HCT116 (cell line): ENCODE data around the gene FGGY. TPM values are rescaled to one million over a fixed set of nuclear protein-coding genes. Genes with fewer than 3 reads are reported as not detected.

Experiments used
- ATAC-seq: fragments of 200-7000 bp; cut with Tn5 transposase; 2 replicates; pipeline ENCODE4 v1.9.1; 2020; ENCODE audit warnings: mild to moderate bottlenecking, moderate library complexity
- BruUV-seq: library from RNA; stranded (reverse); fragments of 400-500 nt; replicated peaks from 2 replicates; lab custom pipeline; 2021; lab: Mats Ljungman, UMichigan
- CTCF ChIA-PET: fragments of 300-600 bp; sonication (Branson Sonifier 250); formaldehyde crosslinking; loops from one replicate; lab custom pipeline; 2021; ENCODE audit warnings: antibody characterized with exemption; lab: Charles Lee
- POLR2A ChIA-PET: fragments of 300-600, 350-600 bp; sonication (Branson Sonifier 250); formaldehyde crosslinking; loops from one replicate; lab custom pipeline; 2021; ENCODE audit warnings: antibody characterized with exemption; lab: Charles Lee
- RAD21 ChIA-PET, 2 experiments: fragments of 300-600 bp; sonication (Branson Sonifier 250); formaldehyde crosslinking; loops; one replicate each; lab custom pipeline; 2023; ENCODE audit warnings: low total read pairs in 2 of 2; ENCODE audit not compliant: uncharacterized antibody in 2 of 2, unreplicated experiment in 2 of 2, low non-redundant PET in 1 of 2; lab: Charles Lee
- DNase-seq: peaks from one replicate; pipeline ENCODE4 v3.0.0-alpha.2; 2010; ENCODE audit warnings: low read depth, low spot score
- H2AFZ ChIP-seq: fragments of 200-600 bp; shearing (Covaris generic), sonication (generic); 2 replicates; pipeline ENCODE4 v1.6.1; 2017; ENCODE audit warnings: low read depth, mixed run types, mixed read lengths, antibody characterized with exemption, low read length; ENCODE audit not compliant: poor library complexity, severe bottlenecking
- H3K27ac ChIP-seq: 2 replicates; pipeline ENCODE4 v1.5.1; 2012; ENCODE audit warnings: low read depth, low read length
- H3K27me3 ChIP-seq: fragments of 200-600 bp; sonication (generic); 2 replicates; pipeline ENCODE4 v1.6.1; 2016; ENCODE audit warnings: mixed run types, low read length, mixed read lengths; ENCODE audit not compliant: insufficient read depth
- H3K36me3 ChIP-seq, 2 experiments: fragments of 200-500 bp in 1 of 2; fragments of 200-600 bp in 1 of 2; sonication (Bioruptor generic) in 1 of 2; sonication (generic) in 1 of 2; 2 replicates each; pipeline versions ENCODE4 v1.5.1 to v1.6.1; 2014 to 2016; ENCODE audit warnings: low read length in 2 of 2, inconsistent platforms in 1 of 2, mixed read lengths in 1 of 2, mixed run types in 1 of 2; ENCODE audit not compliant: insufficient read depth in 2 of 2, control insufficient read depth in 1 of 2
- H3K4me1 ChIP-seq, 2 experiments: fragments of 200-600 bp in 1 of 2; sonication (generic) in 1 of 2; 2 replicates each; pipeline versions ENCODE4 v1.5.1 to v1.6.1; 2012 to 2017; ENCODE audit warnings: low read length in 2 of 2, inconsistent platforms in 1 of 2, mild to moderate bottlenecking in 1 of 2, mixed read lengths in 1 of 2, mixed run types in 1 of 2, moderate library complexity in 1 of 2; ENCODE audit not compliant: insufficient read depth in 2 of 2, control insufficient read depth in 1 of 2
- H3K4me2 ChIP-seq: fragments of 200-600 bp; sonication (generic); 2 replicates; pipeline ENCODE4 v1.6.1; 2017; ENCODE audit warnings: mixed run types, low read length, mixed read lengths
- H3K4me3 ChIP-seq, 2 experiments: fragments of 200-600 bp in 1 of 2; sonication (generic) in 1 of 2; replicated peaks in 1 of 2; 2 replicates each; pipeline ENCODE4 v1.5.1; 2011 to 2016; ENCODE audit warnings: low read length in 2 of 2, control low read depth in 1 of 2, low read depth in 1 of 2, mild to moderate bottlenecking in 1 of 2, mixed read lengths in 1 of 2, mixed run types in 1 of 2
- H3K79me2 ChIP-seq: fragments of 200-600 bp; sonication (generic); 2 replicates; pipeline ENCODE4 v1.6.1; 2017; ENCODE audit warnings: mild to moderate bottlenecking, mixed run types, low read length, moderate library complexity, mixed read lengths; ENCODE audit not compliant: insufficient read depth
- H3K9ac ChIP-seq: fragments of 200-600 bp; sonication (generic); 2 replicates; pipeline ENCODE4 v1.6.1; 2016; ENCODE audit warnings: low read length, mixed read lengths
- H3K9me2 ChIP-seq: fragments of 200-600 bp; sonication (generic), shearing (Covaris generic); 2 replicates; pipeline ENCODE4 v1.6.1; 2017; ENCODE audit warnings: mixed run types, mild to moderate bottlenecking, moderate library complexity; ENCODE audit not compliant: insufficient read depth
- H3K9me3 ChIP-seq, 2 experiments: fragments of 200-500 bp in 1 of 2; fragments of 200-600 bp in 1 of 2; sonication (Bioruptor generic) in 1 of 2; sonication (generic) in 1 of 2; 2 replicates each; pipeline ENCODE4 v1.6.1; 2014 to 2017; ENCODE audit warnings: low read length in 2 of 2, mixed read lengths in 2 of 2, inconsistent platforms in 1 of 2, low read depth in 1 of 2, mild to moderate bottlenecking in 1 of 2, mixed run types in 1 of 2, moderate library complexity in 1 of 2; ENCODE audit not compliant: control insufficient read depth in 1 of 2, insufficient read depth in 1 of 2
- H4K20me1 ChIP-seq: fragments of 200-600 bp; sonication (generic), shearing (Covaris generic); 2 replicates; pipeline ENCODE4 v1.6.1; 2017; ENCODE audit warnings: mixed run types, mild to moderate bottlenecking, moderate library complexity; ENCODE audit not compliant: insufficient read depth
- CBX3 ChIP-seq: IDR thresholded peaks from 2 replicates; pipeline ENCODE4 v1.6.1; 2012; ENCODE audit warnings: low read depth
- CEBPB ChIP-seq: IDR thresholded peaks from 2 replicates; pipeline ENCODE4 v1.6.1; 2012; ENCODE audit warnings: low read depth
- EGR1 ChIP-seq: IDR thresholded peaks from 2 replicates; pipeline ENCODE4 v1.6.1; 2012; ENCODE audit warnings: low read depth
- ELF1 ChIP-seq: IDR thresholded peaks from 2 replicates; pipeline ENCODE4 v1.6.1; 2012; ENCODE audit warnings: low read depth, borderline replicate concordance
- MAX ChIP-seq: IDR thresholded peaks from 2 replicates; pipeline ENCODE4 v1.6.1; 2012
- POLR2A ChIP-seq: IDR thresholded peaks from 2 replicates; pipeline ENCODE4 v1.7.0; 2011; ENCODE audit warnings: borderline replicate concordance; ENCODE audit not compliant: insufficient read depth, insufficient read length; ENCODE audit errors: extremely low read depth
- SRF ChIP-seq: IDR thresholded peaks from 2 replicates; pipeline ENCODE4 v1.6.1; 2012; ENCODE audit warnings: low read depth
- TCF7L2 ChIP-seq: IDR thresholded peaks from 2 replicates; pipeline ENCODE4 v1.7.0; 2011; ENCODE audit warnings: borderline replicate concordance, inconsistent platforms; ENCODE audit not compliant: insufficient read depth, insufficient read length; ENCODE audit errors: extremely low read depth
- ZFX ChIP-seq: fragments of 450-650 bp; IDR thresholded peaks from 2 replicates; pipeline ENCODE4 v1.6.1; 2017
- intact Hi-C: fragments of 100-400 bp; cut with micrococcal nuclease; formaldehyde crosslinking; loops from 2 replicates; pipeline ENCODE4 v1.10.0; 2022
- total RNA-seq: library from RNA; stranded (reverse); gene quantifications from one replicate; pipeline ENCODE4 v1.2.1, GENCODE V29; 2021; ENCODE audit not compliant: unreplicated experiment
- TF ChIP-seq, protein P1 (sequence below): IDR thresholded peaks from 2 replicates; pipeline ENCODE4 v1.6.1; 2012; ENCODE audit warnings: low read depth

The FGGY gene
- total RNA-seq, 1 experiment from 2014 or later: 10.6 TPM

- no peak for DNase-seq
- no TSS peak for BruUV-seq
- Histone ChIP-seq H3K9ac (no peak overlapping the region), H3K9me2 (no peaks in the 10 kb centered on the region), H3K4me3 (no peak overlapping the region), H4K20me1 (no peaks in the 10 kb centered on the region), H3K27ac (no peak overlapping the region), H3K36me3 (no peaks in the 10 kb centered on the region), H3K27me3 (no peaks in the 10 kb centered on the region), H3K79me2 (no peaks in the 10 kb centered on the region), H3K4me2 (no peak overlapping the region), H2AFZ (no peak overlapping the region), H3K4me1 (no peaks in the 10 kb centered on the region), H3K9me3 (no peaks in the 10 kb centered on the region)
- ChIA-PET RAD21 (no interaction called here), POLR2A (no interaction called here), CTCF (no interaction called here)
- no peak for TF ChIP-seq ZFX
- no peak for TF ChIP-seq MAX
- TF ChIP-seq CEBPB: no peak
- no peak for TF ChIP-seq TCF7L2
- no peak for TF ChIP-seq POLR2A
- TF ChIP-seq EGR1: no peak
- no peak for TF ChIP-seq CBX3
- no peak for TF ChIP-seq ELF1
- TF ChIP-seq SRF: no peak
- TF ChIP-seq, protein P1, sequence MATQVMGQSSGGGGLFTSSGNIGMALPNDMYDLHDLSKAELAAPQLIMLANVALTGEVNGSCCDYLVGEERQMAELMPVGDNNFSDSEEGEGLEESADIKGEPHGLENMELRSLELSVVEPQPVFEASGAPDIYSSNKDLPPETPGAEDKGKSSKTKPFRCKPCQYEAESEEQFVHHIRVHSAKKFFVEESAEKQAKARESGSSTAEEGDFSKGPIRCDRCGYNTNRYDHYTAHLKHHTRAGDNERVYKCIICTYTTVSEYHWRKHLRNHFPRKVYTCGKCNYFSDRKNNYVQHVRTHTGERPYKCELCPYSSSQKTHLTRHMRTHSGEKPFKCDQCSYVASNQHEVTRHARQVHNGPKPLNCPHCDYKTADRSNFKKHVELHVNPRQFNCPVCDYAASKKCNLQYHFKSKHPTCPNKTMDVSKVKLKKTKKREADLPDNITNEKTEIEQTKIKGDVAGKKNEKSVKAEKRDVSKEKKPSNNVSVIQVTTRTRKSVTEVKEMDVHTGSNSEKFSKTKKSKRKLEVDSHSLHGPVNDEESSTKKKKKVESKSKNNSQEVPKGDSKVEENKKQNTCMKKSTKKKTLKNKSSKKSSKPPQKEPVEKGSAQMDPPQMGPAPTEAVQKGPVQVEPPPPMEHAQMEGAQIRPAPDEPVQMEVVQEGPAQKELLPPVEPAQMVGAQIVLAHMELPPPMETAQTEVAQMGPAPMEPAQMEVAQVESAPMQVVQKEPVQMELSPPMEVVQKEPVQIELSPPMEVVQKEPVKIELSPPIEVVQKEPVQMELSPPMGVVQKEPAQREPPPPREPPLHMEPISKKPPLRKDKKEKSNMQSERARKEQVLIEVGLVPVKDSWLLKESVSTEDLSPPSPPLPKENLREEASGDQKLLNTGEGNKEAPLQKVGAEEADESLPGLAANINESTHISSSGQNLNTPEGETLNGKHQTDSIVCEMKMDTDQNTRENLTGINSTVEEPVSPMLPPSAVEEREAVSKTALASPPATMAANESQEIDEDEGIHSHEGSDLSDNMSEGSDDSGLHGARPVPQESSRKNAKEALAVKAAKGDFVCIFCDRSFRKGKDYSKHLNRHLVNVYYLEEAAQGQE: no peak
- ATAC-seq: no peak
- intact Hi-C loops: no loop called here
Observed at GRCh38 chr1:59798600-59798999, 501.7 kb downstream of the FGGY start.
